ENCODE measurements around the gene FMN1. TPM values are rescaled to one million over a fixed set of nuclear protein-coding genes. Genes with fewer than 3 reads are reported as not detected.

FMN1 gene
- polyA plus RNA-seq, 2 of the 4 experiments (the other 2 are of a cell fraction): 0.53 to 2.2 TPM

DNA sequence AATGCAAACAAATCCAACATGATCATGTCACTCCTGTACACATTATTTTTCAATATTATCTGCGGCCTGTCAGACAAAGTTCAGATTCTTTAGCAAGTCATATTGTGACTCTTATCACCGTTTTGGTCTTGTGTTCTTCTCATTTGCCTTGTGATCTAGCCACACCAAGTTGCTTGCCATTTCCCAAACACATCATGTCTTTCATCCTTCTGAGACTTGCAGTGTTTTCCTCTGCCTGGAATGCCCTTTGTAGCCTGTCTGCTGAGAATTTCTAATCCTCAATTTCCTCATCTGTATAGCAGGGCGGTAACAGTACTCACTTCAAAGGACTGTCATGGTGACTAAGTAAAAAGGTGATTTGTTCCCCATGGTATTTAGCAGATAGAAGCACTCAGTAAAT, 341.7 kb downstream of the FMN1 start (continued):
- TF ChIP-seq SMC3 (IDR thresholded peaks at IDR 0.05) (peak; percentile 35; the same call in 1 of the 3 replicates), CEBPB (IDR thresholded peaks at IDR 0.05) (peak; percentile 42 to 57; a peak in 2 of 4 replicates), FOSL2 (IDR thresholded peaks at IDR 0.05) (peak; percentile 69), FOSL2 (CRISPR knock-in tag; IDR thresholded peaks at IDR 0.05) (peak; percentile 85), KDM5A (IDR thresholded peaks at IDR 0.05) (no peak), FOXS1 (CRISPR knock-in tag; IDR thresholded peaks at IDR 0.05) (no peak), HOXB13 (CRISPR knock-in tag; IDR thresholded peaks at IDR 0.05; ENCODE audit: low read depth) (no peak), EHF (CRISPR knock-in tag; IDR thresholded peaks at IDR 0.05) (no peak)
- TF ChIP-seq, protein P1, sequence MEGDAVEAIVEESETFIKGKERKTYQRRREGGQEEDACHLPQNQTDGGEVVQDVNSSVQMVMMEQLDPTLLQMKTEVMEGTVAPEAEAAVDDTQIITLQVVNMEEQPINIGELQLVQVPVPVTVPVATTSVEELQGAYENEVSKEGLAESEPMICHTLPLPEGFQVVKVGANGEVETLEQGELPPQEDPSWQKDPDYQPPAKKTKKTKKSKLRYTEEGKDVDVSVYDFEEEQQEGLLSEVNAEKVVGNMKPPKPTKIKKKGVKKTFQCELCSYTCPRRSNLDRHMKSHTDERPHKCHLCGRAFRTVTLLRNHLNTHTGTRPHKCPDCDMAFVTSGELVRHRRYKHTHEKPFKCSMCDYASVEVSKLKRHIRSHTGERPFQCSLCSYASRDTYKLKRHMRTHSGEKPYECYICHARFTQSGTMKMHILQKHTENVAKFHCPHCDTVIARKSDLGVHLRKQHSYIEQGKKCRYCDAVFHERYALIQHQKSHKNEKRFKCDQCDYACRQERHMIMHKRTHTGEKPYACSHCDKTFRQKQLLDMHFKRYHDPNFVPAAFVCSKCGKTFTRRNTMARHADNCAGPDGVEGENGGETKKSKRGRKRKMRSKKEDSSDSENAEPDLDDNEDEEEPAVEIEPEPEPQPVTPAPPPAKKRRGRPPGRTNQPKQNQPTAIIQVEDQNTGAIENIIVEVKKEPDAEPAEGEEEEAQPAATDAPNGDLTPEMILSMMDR (IDR thresholded peaks at IDR 0.05): no peak

DNA sequence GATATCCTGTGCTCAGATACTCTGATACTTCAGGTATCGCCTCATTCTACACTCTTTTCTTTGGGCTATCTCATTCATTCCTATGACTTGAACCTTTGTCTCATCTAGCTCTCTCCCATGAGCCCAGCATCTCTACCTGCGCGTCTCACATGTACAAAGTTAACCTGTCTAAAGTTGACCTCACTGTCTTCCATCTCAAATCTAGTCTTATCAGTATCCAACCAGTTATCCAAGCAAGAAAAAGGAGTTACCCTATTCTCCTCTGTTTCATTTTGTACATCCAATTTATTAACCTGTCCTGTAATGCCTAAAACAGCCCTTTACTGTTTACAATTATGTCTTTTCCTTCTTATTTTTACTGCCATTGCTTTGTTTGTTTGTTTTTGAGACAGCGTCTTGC, 342.5 kb downstream of the FMN1 start:
- DNase-seq (ENCODE audit: low read depth in 1 of 2, low spot score in 1 of 2): no peak
- H3K4me2 ChIP-seq: peak overlapping the region; percentile 44

DNA sequence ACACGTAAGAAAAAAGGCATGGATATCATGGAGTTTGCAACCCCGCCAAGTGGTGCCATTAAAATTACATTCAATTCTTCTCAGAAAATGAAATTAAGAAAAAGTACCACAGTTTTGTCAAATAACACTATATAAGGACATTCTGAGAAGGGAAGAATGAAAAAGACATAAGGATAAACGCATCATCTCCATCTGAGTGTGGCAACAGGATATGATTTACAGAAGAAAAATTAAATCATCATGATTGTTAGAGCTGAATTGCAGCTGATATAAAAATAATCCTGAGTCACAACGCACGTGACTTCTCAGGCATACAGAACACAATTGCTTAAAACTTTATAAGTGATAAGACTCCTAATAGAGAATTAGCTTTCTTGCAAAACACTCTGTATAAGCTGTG, 342.9 kb downstream of the FMN1 start:
- TF ChIP-seq PHF8 (IDR thresholded peaks at IDR 0.05; ENCODE audit: borderline replicate concordance, low read depth): no peak
- TF ChIP-seq, protein P1 (IDR thresholded peaks at IDR 0.05): no peak
- TF ChIP-seq JUNB (IDR thresholded peaks at IDR 0.05): peak; percentile 34; the same call in 1 of the 2 replicates
- 0 out of 4 replicates have a peak, but pooled peaks of 1 of the 2 experiments have one; percentile 10 for TF ChIP-seq CEBPB (IDR thresholded peaks at IDR 0.05)
- no peak for TF ChIP-seq FOSL2 (IDR thresholded peaks at IDR 0.05)
- TF ChIP-seq FOSL2 (CRISPR knock-in tag; IDR thresholded peaks at IDR 0.05): peak; percentile 65
- TF ChIP-seq, protein P2, sequence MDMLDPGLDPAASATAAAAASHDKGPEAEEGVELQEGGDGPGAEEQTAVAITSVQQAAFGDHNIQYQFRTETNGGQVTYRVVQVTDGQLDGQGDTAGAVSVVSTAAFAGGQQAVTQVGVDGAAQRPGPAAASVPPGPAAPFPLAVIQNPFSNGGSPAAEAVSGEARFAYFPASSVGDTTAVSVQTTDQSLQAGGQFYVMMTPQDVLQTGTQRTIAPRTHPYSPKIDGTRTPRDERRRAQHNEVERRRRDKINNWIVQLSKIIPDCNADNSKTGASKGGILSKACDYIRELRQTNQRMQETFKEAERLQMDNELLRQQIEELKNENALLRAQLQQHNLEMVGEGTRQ (IDR thresholded peaks at IDR 0.05): 0 out of 2 replicates have a peak, but pooled peaks have one; percentile 58
- TF ChIP-seq KDM5A (IDR thresholded peaks at IDR 0.05): no peak
- TF ChIP-seq, protein P3, sequence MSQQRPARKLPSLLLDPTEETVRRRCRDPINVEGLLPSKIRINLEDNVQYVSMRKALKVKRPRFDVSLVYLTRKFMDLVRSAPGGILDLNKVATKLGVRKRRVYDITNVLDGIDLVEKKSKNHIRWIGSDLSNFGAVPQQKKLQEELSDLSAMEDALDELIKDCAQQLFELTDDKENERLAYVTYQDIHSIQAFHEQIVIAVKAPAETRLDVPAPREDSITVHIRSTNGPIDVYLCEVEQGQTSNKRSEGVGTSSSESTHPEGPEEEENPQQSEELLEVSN (IDR thresholded peaks at IDR 0.05; ENCODE audit: borderline replicate concordance, low read depth): no peak
- TF ChIP-seq, protein P4, sequence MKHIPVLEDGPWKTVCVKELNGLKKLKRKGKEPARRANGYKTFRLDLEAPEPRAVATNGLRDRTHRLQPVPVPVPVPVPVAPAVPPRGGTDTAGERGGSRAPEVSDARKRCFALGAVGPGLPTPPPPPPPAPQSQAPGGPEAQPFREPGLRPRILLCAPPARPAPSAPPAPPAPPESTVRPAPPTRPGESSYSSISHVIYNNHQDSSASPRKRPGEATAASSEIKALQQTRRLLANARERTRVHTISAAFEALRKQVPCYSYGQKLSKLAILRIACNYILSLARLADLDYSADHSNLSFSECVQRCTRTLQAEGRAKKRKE (CRISPR knock-in tag; IDR thresholded peaks at IDR 0.05; ENCODE audit: low read depth): 0 out of 2 replicates have a peak, but pooled peaks have one; percentile 2
- no peak for TF ChIP-seq HOXA7 (CRISPR knock-in tag; IDR thresholded peaks at IDR 0.05)
- Histone ChIP-seq H3K27ac (peak overlapping the region; percentile 79 to 86), H3K4me3 (no peak overlapping the region), H3K4me2 (peak overlapping the region; percentile 44; the same call in 2 of the 3 replicates), H3K4me1 (peaks cover 71% of the 10 kb centered on the region), H3K9me3 (0 out of 3 replicates have a peak, but pooled peaks cover 2% of the 10 kb centered on the region)
- ATAC-seq: no peak
- ChIA-PET POLR2A (interaction anchor here (0.6 to 0.9 kb wide), 2 partner anchors 15 to 16 kb away, joined by 3 to 5 read pairs; no protein-coding TSS in a partner anchor), CTCF (interaction anchor here (0.7 to 5.1 kb wide), 18 partner anchors 9 to 281 kb away, joined by 3 to 41 read pairs (median 4); no protein-coding TSS in a partner anchor)
- 68% methylated on average over 5 of the region's 5 CpGs for WGBS (ENCODE audit: missing lambda C conversion rate)
- DNase-seq (ENCODE audit: low read depth in 1 of 2, low spot score in 1 of 2): peak in 1 of 2 experiments; percentile 33
- peak; percentile 94 for FAIRE-seq

More for the DNA sequence above, 342.5 kb downstream of the FMN1 start:
- H3K4me3 ChIP-seq: no peak overlapping the region
- TF ChIP-seq, protein P3 (IDR thresholded peaks at IDR 0.05; ENCODE audit: borderline replicate concordance, low read depth): no peak
- TF ChIP-seq HOXB13 (CRISPR knock-in tag; IDR thresholded peaks at IDR 0.05; ENCODE audit: low read depth): no peak
- no peak for TF ChIP-seq JUN (IDR thresholded peaks at IDR 0.05)
- TF ChIP-seq FOXS1 (CRISPR knock-in tag; IDR thresholded peaks at IDR 0.05): no peak
- CTCF ChIA-PET: interaction anchor here (0.7 to 5.1 kb wide), 11 partner anchors 9 to 280 kb away, joined by 3 to 41 read pairs (median 4); no protein-coding TSS in a partner anchor
- WGBS (ENCODE audit: missing lambda C conversion rate): 96% methylated on average over 4 of the region's 4 CpGs
- peak overlapping the region; percentile 79 to 86 for H3K27ac ChIP-seq
- no peaks in the 10 kb centered on the region; the same call in 2 of the 3 replicates for H3K9me3 ChIP-seq
- POLR2A ChIA-PET: interaction anchor here (0.9 kb wide), 1 partner anchor 14 kb away, joined by 5 read pairs; no protein-coding TSS in a partner anchor
- ATAC-seq (no peak), FAIRE-seq (no peak)
- H3K4me1 ChIP-seq: peaks cover 75% of the 10 kb centered on the region

Data from A549 (cell line).